ENCODE data around the gene SLC26A8.

DNA sequence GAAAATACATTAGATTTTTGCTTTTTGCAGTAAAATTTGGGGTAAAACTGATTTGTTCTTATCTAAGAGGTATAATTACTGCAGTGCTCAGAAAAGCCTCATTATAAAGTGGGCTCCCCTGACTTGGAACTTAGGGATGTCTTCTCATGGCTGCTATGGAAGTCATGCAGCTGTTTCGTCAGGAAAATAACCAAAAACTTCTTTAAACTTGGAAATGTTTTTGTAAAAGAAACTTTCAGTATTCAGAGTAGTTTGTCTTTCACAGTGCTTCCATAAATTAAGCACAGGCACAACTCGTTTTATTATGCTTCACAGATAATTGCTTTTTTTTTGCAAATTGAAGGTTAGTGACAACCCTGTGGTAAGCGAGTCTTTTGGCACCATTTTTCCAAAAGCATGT, 10.0 kb upstream of the SLC26A8 start:
- TF ChIP-seq JUNB (IDR thresholded peaks at IDR 0.05; ENCODE audit: unreplicated experiment) (no peak), NANOG (IDR thresholded peaks at IDR 0.05; ENCODE audit: borderline replicate concordance) (no peak)
- TF ChIP-seq, protein P1, sequence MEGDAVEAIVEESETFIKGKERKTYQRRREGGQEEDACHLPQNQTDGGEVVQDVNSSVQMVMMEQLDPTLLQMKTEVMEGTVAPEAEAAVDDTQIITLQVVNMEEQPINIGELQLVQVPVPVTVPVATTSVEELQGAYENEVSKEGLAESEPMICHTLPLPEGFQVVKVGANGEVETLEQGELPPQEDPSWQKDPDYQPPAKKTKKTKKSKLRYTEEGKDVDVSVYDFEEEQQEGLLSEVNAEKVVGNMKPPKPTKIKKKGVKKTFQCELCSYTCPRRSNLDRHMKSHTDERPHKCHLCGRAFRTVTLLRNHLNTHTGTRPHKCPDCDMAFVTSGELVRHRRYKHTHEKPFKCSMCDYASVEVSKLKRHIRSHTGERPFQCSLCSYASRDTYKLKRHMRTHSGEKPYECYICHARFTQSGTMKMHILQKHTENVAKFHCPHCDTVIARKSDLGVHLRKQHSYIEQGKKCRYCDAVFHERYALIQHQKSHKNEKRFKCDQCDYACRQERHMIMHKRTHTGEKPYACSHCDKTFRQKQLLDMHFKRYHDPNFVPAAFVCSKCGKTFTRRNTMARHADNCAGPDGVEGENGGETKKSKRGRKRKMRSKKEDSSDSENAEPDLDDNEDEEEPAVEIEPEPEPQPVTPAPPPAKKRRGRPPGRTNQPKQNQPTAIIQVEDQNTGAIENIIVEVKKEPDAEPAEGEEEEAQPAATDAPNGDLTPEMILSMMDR (conservative IDR thresholded peaks at IDR 0.05; ENCODE audit: low read depth in 2 of 2), result no peak

All from GM23338 (cell line).